Fibroblast of lung (primary cell): ENCODE measurements around the gene NME8.

Source experiments
- EZH2 ChIP-seq: IDR thresholded peaks from 2 replicates; pipeline ENCODE4 v1.5.1; 2012; ENCODE audit warnings: low read length, control low read depth, mild to moderate bottlenecking; ENCODE audit errors: missing control alignments
- TF ChIP-seq, protein P1 (sequence below), 2 donors: IDR thresholded peaks in 1 of 2; conservative IDR thresholded peaks in 1 of 2; 1 replicate in 1 of 2; 2 replicates in 1 of 2; pipeline ENCODE4 v1.5.1; 2011 to 2012; ENCODE audit warnings: low read length in 2 of 2, control low read depth in 1 of 2, inconsistent platforms in 1 of 2, low read depth in 1 of 2, mild to moderate bottlenecking in 1 of 2

DNA sequence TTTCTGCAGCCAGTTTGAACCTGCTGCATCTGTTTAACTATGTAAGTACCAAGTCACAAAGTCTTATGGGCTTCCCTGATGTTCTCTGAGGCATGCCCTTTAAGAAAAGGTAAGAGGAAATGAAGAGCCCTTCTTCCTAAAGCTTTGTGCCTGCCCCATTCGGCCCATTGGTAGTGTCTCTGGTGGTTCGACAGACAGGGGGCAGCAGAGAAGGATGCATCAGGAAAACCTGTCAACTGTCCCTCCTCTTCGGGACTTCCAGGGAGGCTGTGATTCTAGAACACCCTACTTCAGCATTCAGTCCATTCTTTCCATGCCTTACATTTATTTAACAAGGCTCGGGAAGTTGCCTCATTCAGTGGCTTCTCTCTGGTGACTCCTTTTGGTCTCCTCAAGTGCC, 70.1 kb downstream of the NME8 start:
- TF ChIP-seq, protein P1, sequence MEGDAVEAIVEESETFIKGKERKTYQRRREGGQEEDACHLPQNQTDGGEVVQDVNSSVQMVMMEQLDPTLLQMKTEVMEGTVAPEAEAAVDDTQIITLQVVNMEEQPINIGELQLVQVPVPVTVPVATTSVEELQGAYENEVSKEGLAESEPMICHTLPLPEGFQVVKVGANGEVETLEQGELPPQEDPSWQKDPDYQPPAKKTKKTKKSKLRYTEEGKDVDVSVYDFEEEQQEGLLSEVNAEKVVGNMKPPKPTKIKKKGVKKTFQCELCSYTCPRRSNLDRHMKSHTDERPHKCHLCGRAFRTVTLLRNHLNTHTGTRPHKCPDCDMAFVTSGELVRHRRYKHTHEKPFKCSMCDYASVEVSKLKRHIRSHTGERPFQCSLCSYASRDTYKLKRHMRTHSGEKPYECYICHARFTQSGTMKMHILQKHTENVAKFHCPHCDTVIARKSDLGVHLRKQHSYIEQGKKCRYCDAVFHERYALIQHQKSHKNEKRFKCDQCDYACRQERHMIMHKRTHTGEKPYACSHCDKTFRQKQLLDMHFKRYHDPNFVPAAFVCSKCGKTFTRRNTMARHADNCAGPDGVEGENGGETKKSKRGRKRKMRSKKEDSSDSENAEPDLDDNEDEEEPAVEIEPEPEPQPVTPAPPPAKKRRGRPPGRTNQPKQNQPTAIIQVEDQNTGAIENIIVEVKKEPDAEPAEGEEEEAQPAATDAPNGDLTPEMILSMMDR (conservative IDR thresholded peaks at IDR 0.05 in 1 of 2, IDR thresholded peaks at IDR 0.05 in 1 of 2; ENCODE audit: low read depth in 1 of 2, low read length in 2 of 2): no peak
- TF ChIP-seq EZH2: no peak
